Activated CD4-positive, alpha-beta T cell treated with anti-CD3 and anti-CD28 coated beads, Interleukin-2, amount 10 ng/mL, durations not matched to agents 24 days and 14 days (primary cell): ENCODE results near the gene ATP2A3. TPM values are rescaled to one million over a fixed set of nuclear protein-coding genes. Genes with fewer than 3 reads are reported as not detected.

Source experiments
- DNase-seq: peaks from one replicate; pipeline ENCODE4 v3.0.0; 2022
- H3K27ac Mint-ChIP-seq: one replicate; pipeline ENCODE4 v1.8.0; 2022; ENCODE audit warnings: mild to moderate bottlenecking, mixed read lengths
- H3K27me3 Mint-ChIP-seq: one replicate; pipeline ENCODE4 v1.8.0; 2022; ENCODE audit warnings: mixed read lengths
- H3K36me3 Mint-ChIP-seq: one replicate; pipeline ENCODE4 v1.8.0; 2022; ENCODE audit warnings: low read depth, mild to moderate bottlenecking, mixed read lengths
- H3K4me1 Mint-ChIP-seq: one replicate; pipeline ENCODE4 v1.8.0; 2021; ENCODE audit warnings: mixed read lengths
- H3K4me3 Mint-ChIP-seq: one replicate; pipeline ENCODE4 v1.8.0; 2022; ENCODE audit warnings: mild to moderate bottlenecking, moderate library complexity, mixed read lengths
- H3K9me3 Mint-ChIP-seq: one replicate; pipeline ENCODE4 v1.8.0; 2021; ENCODE audit warnings: mixed read lengths
- intact Hi-C: fragments of 100-400 bp; cut with micrococcal nuclease; formaldehyde crosslinking; loops from one replicate; pipeline ENCODE4 v1.15.1; 2023
- total RNA-seq: library from RNA; stranded (reverse); gene quantifications from 2 replicates; pipeline ENCODE4 v1.2.3, GENCODE V29; 2022

Gene ATP2A3
- total RNA-seq, 1 donor from 2014 or later, result 110 TPM

DNA sequence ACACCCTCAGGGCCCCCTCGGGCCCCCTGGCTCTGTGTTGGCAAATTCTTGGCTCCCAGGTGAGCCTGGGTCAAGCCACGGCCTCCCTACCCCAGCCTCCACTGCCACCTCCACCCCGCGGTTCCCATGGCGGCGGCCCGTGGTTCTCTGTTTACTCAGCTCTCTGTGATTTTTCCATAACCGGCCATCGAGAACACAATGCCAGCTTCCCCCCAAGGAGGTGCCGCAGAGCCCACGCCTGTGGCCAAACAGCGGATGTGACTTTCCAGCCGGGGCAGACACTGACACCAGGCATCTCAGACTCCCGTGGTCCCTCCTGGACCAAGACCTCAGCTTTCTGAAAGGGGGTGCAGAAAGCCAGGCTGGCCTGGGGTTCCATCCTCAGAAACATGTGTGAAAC is 21.6 kb upstream of the ATP2A3 start:
- H3K27ac Mint-ChIP-seq, result no peak overlapping the region
- H3K4me3 Mint-ChIP-seq, result no peak overlapping the region
- DNase-seq, result no peak
- H3K27me3 Mint-ChIP-seq, result peaks cover 1% of the 10 kb centered on the region
- intact Hi-C loops, result no loop called here
- no peaks in the 10 kb centered on the region for H3K9me3 Mint-ChIP-seq
- peaks cover 5% of the 10 kb centered on the region for H3K4me1 Mint-ChIP-seq
- H3K36me3 Mint-ChIP-seq, result no peaks in the 10 kb centered on the region

DNA sequence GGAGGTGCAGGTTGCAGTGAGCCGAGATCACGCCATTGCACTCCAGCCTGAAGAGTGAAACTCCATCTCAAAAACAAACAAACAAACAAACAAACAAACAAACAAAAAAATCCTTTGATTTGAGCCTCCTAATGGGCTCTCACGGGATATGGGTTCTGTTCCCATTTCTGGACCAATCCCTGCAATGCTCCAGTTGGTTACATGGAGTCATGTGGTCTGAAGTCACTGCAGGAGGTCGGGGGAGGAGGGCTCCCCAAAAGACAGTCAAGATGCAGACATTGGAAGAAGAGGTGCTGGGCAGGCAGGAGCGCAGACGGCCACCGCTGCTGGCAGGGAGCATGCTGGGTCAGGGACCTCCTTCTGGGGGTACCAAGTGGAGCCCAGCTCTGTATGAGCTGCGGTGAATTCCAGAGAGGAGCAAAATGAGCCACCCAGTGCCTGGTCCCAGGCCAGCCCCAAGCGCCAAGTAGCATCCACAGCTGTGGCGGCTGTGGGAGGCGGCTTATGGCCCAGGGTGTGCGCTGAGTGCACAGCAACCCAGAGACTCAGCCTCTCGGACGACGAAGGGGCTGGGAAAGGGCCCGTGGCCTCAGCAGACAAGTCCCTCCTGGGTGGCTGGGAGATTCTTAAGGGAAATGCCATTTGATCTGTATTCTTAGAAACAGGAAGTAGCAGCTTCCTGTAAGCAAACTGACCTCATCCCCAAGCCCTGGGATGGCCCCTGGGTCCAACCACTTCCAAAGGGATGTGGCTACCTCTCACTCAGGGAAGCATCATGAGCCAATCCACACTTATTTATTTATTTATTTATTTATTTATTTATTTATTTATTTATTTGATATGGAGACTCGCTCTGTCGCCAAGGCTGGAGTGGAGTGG is 19.6 kb upstream of the ATP2A3 start:
- Mint-ChIP-seq H3K36me3 (no peaks in the 10 kb centered on the region), H3K9me3 (no peaks in the 10 kb centered on the region), H3K27me3 (peaks cover 1% of the 10 kb centered on the region), H3K4me1 (peaks cover 8% of the 10 kb centered on the region), H3K4me3 (no peak overlapping the region), H3K27ac (no peak overlapping the region)
- intact Hi-C loops, result no loop called here
- DNase-seq, result no peak

DNA sequence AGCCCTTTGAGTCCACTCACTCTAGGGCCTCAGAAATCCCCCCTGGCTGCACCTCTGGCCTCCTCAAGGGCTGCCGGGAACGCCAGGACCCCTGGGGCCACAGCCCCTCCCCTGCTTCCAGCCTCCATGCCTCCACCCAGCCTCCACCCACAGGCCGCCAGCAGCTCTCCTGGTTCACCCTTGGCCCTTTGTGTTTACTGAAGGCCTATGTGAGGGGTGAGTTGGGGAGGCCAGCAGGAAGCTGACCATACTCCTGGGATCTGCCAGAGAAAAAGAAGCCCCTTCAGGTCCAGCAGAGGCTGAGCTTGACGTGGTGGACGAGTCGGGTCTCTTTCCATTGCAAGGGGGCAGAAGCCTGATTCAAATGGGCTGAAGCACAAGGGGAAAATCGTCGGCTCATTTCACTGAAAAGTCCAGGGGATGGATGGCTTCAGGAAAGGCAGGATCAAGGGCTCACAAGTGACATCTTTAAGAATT is 18.3 kb upstream of the ATP2A3 start:
- Mint-ChIP-seq H3K9me3 (no peaks in the 10 kb centered on the region), H3K4me1 (peaks cover 10% of the 10 kb centered on the region), H3K27me3 (peaks cover 1% of the 10 kb centered on the region), H3K36me3 (no peaks in the 10 kb centered on the region), H3K4me3 (no peak overlapping the region), H3K27ac (no peak overlapping the region)
- no peak for DNase-seq
- intact Hi-C loops, result no loop called here

DNA sequence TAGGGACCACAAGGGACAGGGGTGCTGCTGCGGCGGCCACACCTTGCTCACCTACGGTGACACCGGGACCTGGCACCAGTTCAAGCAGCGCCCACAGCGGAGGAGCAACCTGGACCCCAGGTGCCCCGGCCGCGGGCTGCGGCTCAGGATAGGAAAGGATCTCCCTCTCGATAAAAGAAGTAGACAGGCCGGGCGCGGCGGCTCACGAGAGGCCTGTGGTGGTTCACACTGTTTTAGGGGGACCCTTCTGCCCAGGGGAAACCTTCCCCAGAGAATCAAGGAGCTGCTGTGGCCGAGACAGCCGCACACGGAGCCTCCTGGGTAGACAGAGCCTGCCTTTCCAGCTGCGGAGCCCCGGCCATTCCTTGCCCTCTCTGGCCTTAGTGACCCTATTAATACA is 17.9 kb upstream of the ATP2A3 start:
- no peaks in the 10 kb centered on the region for H3K9me3 Mint-ChIP-seq
- H3K27me3 Mint-ChIP-seq, result no peaks in the 10 kb centered on the region
- intact Hi-C loops, result no loop called here
- no peak overlapping the region for H3K27ac Mint-ChIP-seq
- no peaks in the 10 kb centered on the region for H3K36me3 Mint-ChIP-seq
- DNase-seq, result no peak
- H3K4me3 Mint-ChIP-seq, result no peak overlapping the region
- H3K4me1 Mint-ChIP-seq, result peaks cover 10% of the 10 kb centered on the region

DNA sequence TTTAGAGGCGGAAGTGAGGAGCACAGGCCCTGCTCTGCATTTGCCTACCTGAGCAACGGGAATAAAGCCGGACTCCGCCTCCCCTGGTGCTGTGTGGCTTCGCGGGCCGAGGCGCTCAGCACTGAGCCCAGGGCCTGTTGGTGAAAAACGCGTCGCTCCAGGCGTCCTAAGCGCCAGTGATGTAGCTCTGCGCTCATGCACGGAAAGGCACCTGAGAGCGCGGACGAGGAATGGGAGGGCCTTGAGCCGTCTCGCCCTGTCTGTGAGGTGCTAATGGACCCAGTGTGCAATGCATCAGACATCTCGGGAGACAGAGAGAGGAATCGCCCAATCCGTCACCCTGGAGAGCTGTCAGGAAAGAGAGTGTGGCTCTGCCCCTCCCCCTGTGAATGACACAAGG is 17.2 kb upstream of the ATP2A3 start:
- H3K4me3 Mint-ChIP-seq, result no peak overlapping the region
- intact Hi-C loops, result no loop called here
- no peak for DNase-seq
- H3K27ac Mint-ChIP-seq, result no peak overlapping the region
- H3K9me3 Mint-ChIP-seq, result no peaks in the 10 kb centered on the region
- H3K36me3 Mint-ChIP-seq, result no peaks in the 10 kb centered on the region
- H3K4me1 Mint-ChIP-seq, result peaks cover 10% of the 10 kb centered on the region
- no peaks in the 10 kb centered on the region for H3K27me3 Mint-ChIP-seq

DNA sequence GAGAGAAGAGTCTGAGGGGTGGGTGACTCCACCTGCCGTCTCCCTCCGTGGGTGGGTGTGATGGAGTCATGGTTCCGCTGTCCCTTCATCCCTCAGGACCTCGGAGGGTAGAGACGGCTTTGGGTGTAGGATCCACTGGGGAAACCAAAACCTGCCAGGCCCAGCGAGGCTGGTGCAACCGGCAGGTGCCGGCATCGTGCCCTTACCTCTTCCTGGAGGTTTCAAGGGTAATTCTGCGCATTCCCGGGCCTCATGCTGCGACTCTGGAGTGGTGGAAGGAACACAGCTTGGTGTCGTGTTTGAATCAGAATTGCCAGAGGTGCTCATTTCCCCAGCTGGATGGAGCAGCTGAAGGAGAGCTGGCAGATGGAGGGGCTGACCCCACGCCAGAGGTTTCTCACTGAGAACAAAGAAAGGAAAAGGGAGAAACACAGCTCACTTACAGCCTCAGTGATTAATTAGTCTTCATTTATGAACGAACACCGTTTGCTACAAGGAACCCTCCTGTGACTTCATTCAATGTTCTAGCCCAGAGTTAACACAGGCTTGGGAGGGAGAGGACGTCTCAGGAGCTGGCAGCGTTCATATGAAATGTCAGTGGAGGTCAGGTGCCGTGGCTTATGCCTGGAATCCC is 16.3 kb upstream of the ATP2A3 start:
- Mint-ChIP-seq H3K4me3 (no peak overlapping the region), H3K9me3 (no peaks in the 10 kb centered on the region), H3K27me3 (no peaks in the 10 kb centered on the region), H3K4me1 (peaks cover 10% of the 10 kb centered on the region), H3K27ac (no peak overlapping the region), H3K36me3 (no peaks in the 10 kb centered on the region)
- intact Hi-C loops, result no loop called here
- DNase-seq, result no peak

DNA sequence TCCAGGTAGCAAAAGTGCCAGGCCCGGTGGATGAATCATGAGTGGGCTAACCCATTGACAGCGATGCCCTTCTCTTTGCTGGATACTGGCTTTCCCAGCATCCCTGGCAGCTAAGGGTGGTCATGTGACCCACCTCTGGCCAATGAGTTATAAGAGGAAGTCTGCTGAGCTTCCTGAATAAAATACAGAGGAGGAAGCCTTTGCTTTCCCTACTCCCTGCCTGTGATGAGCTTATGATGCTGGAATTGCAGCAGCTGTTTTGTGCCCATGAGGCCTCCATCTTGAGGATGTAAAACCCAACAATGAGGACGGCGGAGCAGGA is 15.0 kb upstream of the ATP2A3 start:
- Mint-ChIP-seq H3K36me3 (no peaks in the 10 kb centered on the region), H3K27ac (no peak overlapping the region), H3K27me3 (no peaks in the 10 kb centered on the region), H3K9me3 (peaks cover 7% of the 10 kb centered on the region), H3K4me3 (no peak overlapping the region), H3K4me1 (peaks cover 10% of the 10 kb centered on the region)
- intact Hi-C loops, result no loop called here
- no peak for DNase-seq

DNA sequence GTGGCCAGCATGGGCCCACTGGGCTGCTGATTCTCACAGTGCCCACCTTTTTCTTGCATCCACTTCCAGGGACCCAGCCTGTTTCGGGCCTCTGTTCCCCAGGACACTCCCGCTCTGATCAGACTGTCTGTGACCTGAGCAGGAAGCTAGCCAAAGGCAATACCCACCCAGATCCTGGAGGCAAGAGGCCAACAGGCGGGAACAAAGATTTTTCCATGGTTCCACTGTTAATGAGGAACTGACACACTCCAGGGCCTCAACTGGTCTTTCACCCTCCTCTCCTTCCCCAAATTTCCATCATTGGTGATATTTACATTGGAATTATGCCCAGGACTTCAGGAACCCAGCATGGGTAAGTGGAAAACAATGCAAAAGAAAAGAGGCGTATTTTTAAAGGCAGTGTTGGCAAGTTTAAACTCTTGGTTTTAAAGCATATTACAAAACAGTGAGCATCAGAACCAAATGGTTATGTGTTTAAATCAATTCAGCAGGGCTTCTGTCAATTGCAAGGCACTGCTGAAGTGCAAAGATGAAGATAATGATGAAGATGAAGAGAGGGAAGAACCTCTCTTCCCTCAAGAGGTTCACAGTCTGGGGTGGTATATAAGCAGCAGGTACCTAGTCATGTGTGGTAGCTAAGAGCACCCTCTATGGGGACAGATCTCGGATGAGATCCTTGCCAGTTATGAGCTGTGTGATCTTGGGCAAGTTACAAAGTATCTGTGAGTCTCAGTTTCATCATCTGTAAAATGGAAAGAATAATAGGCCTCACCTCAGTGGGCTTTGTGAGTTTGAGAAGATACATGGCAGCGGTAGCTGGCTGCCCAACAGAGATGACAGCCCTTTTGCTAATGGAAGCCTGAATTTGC is 14.4 kb upstream of the ATP2A3 start:
- H3K4me1 Mint-ChIP-seq, result peaks cover 9% of the 10 kb centered on the region
- no peak overlapping the region for H3K4me3 Mint-ChIP-seq
- no peak overlapping the region for H3K27ac Mint-ChIP-seq
- no peak for DNase-seq
- no peaks in the 10 kb centered on the region for H3K36me3 Mint-ChIP-seq
- intact Hi-C loops, result no loop called here
- H3K9me3 Mint-ChIP-seq, result peaks cover 7% of the 10 kb centered on the region
- no peaks in the 10 kb centered on the region for H3K27me3 Mint-ChIP-seq

DNA sequence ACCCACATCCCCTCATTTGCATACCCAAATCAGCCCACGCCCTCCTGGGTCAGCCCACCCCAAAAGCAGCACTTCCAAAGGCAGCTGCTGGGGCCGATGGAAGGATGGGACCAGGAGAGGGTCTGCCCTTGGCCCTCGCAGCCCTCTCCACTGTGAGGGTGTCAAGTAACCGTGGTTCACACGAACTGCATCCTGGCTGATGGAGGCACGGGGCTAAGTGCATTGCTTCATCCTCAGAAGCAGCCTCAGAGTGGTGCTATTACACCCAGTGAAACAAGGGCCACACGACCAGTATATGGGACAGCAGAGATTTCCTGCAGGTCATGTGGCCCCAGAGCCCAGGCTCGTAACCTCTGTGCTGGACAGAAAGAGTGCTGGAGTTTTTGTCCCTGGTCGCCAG is 13.2 kb upstream of the ATP2A3 start:
- Mint-ChIP-seq H3K36me3 (no peaks in the 10 kb centered on the region), H3K4me1 (peaks cover 15% of the 10 kb centered on the region), H3K27me3 (no peaks in the 10 kb centered on the region), H3K4me3 (no peak overlapping the region), H3K9me3 (peaks cover 7% of the 10 kb centered on the region), H3K27ac (no peak overlapping the region)
- DNase-seq, result no peak
- intact Hi-C loops, result no loop called here

DNA sequence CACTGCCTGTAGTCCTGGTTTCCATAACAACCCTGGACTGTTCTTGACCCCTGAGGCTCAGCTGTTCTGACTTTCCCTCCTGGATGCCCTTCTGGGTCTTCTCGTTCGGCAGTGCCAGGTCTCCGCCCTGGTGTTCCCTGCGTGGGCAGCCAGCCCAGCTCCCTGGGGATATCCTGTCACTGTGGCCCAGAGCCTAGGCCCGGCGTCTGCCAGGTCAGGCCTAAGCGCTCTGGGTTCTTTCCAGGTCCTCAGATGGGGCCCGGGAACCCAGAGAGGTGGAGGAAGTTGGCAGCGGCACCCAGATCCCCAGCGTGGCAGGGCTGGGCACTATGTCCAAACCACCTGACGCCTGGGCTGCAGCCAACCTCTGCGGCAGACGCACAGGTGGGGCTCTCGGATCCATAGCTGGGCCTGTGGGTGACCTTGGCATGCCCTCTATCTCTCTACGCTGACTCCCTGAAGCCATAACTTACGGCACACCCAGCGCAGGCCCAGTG is 12.5 kb upstream of the ATP2A3 start:
- peaks cover 19% of the 10 kb centered on the region for H3K4me1 Mint-ChIP-seq
- no peaks in the 10 kb centered on the region for H3K36me3 Mint-ChIP-seq
- H3K4me3 Mint-ChIP-seq, result no peak overlapping the region
- H3K27ac Mint-ChIP-seq, result no peak overlapping the region
- no peak for DNase-seq
- H3K9me3 Mint-ChIP-seq, result peaks cover 7% of the 10 kb centered on the region
- intact Hi-C loops, result no loop called here
- H3K27me3 Mint-ChIP-seq, result peaks cover 2% of the 10 kb centered on the region

DNA sequence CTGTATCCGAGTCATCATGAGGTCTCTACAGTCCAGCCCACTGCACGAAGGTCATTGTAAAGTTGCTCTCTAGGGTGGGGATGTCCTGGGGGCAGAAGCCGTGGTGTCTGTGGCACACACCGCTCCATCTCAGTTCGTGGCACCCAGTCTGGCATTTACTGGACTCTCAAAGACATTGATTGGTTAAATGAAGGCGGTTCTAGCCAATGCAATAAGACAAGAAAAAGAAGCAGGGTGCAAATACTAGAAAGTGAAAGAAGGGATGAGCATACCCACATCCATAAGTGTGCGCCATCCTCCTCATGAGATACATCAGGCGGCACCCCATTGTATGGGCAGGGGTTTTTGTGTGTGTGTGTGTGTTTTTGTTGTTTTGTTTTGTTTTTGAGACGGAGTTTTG is 10.7 kb upstream of the ATP2A3 start:
- intact Hi-C loops, result no loop called here
- Mint-ChIP-seq H3K4me1 (peaks cover 21% of the 10 kb centered on the region), H3K4me3 (no peak overlapping the region), H3K9me3 (peaks cover 7% of the 10 kb centered on the region), H3K36me3 (no peaks in the 10 kb centered on the region), H3K27me3 (peaks cover 10% of the 10 kb centered on the region), H3K27ac (no peak overlapping the region)
- DNase-seq, result no peak

DNA sequence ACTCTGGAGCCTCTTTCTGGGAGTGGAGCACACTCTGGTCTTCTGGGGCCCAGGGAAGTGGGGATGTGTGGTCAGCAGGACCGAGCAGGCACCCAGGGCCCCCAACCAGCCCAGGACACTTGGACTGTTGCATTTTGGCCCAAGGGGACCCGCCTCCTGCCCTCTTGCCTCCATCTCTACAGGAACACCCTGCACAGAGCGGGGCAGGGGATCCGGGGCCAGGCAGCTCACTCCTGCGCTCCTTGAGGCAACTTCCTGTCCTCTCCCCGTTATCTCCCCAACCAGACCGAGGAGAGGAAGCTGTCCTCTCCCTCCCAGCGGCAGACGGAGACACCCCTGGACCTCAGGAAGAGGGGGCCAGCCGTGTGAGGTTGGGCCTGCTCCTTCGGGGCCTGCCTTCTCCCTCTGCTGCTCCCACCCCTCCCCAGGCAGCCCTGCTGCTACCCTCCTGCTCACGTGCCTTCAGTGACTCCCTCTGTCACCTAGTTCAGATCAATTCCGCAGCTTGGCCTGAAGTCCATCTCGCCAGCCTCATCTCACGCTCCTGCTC is 10.0 kb upstream of the ATP2A3 start:
- H3K27me3 Mint-ChIP-seq, result peaks cover 10% of the 10 kb centered on the region
- H3K4me3 Mint-ChIP-seq, result no peak overlapping the region
- peaks cover 21% of the 10 kb centered on the region for H3K4me1 Mint-ChIP-seq
- no peaks in the 10 kb centered on the region for H3K36me3 Mint-ChIP-seq
- H3K9me3 Mint-ChIP-seq, result peaks cover 7% of the 10 kb centered on the region
- H3K27ac Mint-ChIP-seq, result no peak overlapping the region
- intact Hi-C loops, result no loop called here
- DNase-seq, result no peak

DNA sequence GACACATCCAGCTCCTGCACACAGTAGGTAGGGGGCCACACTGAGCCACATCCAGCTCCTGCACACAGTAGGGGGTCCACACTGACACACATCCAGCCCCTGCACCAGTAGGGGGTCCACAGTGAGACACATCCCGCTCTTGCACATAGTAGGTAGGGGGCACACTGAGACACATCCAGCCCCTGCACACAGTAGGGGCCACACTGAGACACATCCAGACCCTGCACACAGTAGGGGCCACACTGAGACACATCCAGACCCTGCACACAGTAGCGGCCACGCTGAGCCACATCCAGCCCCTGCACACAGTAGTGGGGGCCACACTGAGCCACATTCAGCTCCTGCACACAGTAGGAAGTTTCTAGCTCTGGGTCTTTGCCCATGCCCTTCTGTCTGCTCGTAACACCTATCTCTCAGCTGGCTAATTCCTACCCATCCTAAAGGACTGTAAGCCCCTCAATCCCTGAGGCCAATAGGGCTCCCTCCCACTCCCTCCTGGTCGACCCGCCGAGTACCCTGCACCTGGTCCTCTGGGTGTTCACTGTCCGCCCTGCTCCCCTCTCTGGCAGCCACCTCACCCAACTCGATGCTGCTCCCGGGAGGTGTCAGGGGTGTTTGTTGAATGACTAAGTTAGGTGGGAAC is 9.4 kb upstream of the ATP2A3 start:
- H3K27me3 Mint-ChIP-seq, result peaks cover 10% of the 10 kb centered on the region

More for the DNA sequence above, 9.4 kb upstream of the ATP2A3 start:
- intact Hi-C loops, result no loop called here
- no peak for DNase-seq
- Mint-ChIP-seq H3K9me3 (peaks cover 7% of the 10 kb centered on the region), H3K4me1 (peaks cover 18% of the 10 kb centered on the region), H3K36me3 (no peaks in the 10 kb centered on the region), H3K4me3 (no peak overlapping the region), H3K27ac (peak overlapping the region; percentile 39)
